Neural cell (in vitro differentiated cells): Measurements from ENCODE around the gene MRPS6.

Experiments
- CTCF ChIP-seq: fragments of 450-650 bp; IDR thresholded peaks from 2 replicates; pipeline ENCODE4 v1.5.1; 2014; ENCODE audit warnings: antibody characterized with exemption, mild to moderate bottlenecking, moderate library complexity; ENCODE audit not compliant: poor library complexity, severe bottlenecking
- RAD21 ChIP-seq: fragments of 450-650 bp; conservative IDR thresholded peaks from 2 replicates; pipeline ENCODE4 v1.6.1; 2014; ENCODE audit warnings: antibody characterized with exemption, mild to moderate bottlenecking, moderate library complexity

- no peak for TF ChIP-seq CTCF
- no peak for TF ChIP-seq RAD21
These were observed 7.3 kb downstream of the MRPS6 start for GRCh38 chr21:34080710-34081109.
